RWPE2 (cell line): ENCODE data around the gene GPN2.

Experiments used
- ATAC-seq: fragments of 200-7000 bp; cut with Tn5 transposase; 3 replicates; pipeline ENCODE4 v1.9.1; 2021; ENCODE audit warnings: low read depth
- DNase-seq: peaks from one replicate; pipeline ENCODE4 v3.0.0-alpha.2; 2020; ENCODE audit warnings: low spot score
- H3K27ac ChIP-seq: fragments of 450-650 bp; 2 replicates; pipeline ENCODE4 v1.5.1; 2017; ENCODE audit warnings: mild to moderate bottlenecking; ENCODE audit not compliant: poor library complexity, severe bottlenecking
- H3K27me3 ChIP-seq: fragments of 250-450 bp; sonication (Bioruptor Pico); 2 replicates; pipeline ENCODE4 v1.5.1; 2021; ENCODE audit warnings: mild to moderate bottlenecking, moderate library complexity; ENCODE audit not compliant: insufficient read depth, poor library complexity, severe bottlenecking
- H3K36me3 ChIP-seq: fragments of 250-450 bp; sonication (Bioruptor Pico); 2 replicates; pipeline ENCODE4 v1.5.1; 2020; ENCODE audit warnings: low read depth, mild to moderate bottlenecking, moderate library complexity
- H3K4me1 ChIP-seq: fragments of 250-450 bp; sonication (Bioruptor Pico); 2 replicates; pipeline ENCODE4 v1.5.1; 2021; ENCODE audit warnings: mild to moderate bottlenecking, moderate library complexity; ENCODE audit not compliant: insufficient read depth, poor library complexity, severe bottlenecking
- H3K4me3 ChIP-seq: fragments of 250-450 bp; sonication (Bioruptor Pico); 2 replicates; pipeline ENCODE4 v1.5.1; 2021; ENCODE audit warnings: mild to moderate bottlenecking, moderate library complexity; ENCODE audit not compliant: severe bottlenecking
- H3K9me3 ChIP-seq: fragments of 250-450 bp; sonication (Bioruptor Pico); 2 replicates; pipeline ENCODE4 v1.5.1; 2021; ENCODE audit warnings: mild to moderate bottlenecking, moderate library complexity; ENCODE audit not compliant: severe bottlenecking
- CTCF ChIP-seq: fragments of 450-650 bp; IDR thresholded peaks from one replicate; pipeline ENCODE4 v1.5.1; 2017; ENCODE audit warnings: mild to moderate bottlenecking, moderate library complexity; ENCODE audit not compliant: poor library complexity, severe bottlenecking

The GPN2 gene

DNA sequence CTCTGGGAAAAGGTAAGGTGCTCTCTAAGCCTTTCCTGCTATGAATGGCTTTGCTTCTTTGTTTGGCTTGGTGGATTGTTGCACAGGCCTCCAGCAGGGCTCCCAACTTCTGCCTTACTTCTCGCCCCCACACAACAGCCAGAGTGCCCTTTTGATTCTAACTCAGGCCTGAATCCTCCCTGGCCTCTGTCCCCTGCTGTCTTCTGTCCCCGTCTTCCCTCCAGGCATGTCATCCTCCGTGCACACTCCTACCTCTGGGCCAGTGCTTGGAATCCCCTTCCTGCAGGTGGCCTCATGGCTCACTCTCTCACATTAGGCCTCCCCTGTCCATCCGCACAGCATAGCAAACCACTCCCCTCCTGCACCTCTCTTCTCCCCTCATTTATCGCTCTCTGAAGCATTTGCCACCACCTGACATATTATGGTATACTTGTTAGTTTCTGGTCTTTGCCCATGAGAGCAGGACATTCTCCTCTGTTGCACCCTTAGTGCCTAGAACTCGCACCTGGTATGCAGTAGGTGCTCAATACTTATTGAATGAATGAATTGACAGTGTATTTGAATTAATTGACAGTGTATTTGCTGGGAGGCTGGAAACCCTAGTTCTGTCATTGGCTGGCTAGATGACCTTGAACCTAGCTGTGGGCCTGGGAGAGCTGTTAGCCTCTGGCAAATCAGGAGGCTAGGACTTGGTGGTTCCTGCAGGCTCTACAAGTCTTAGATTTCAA lies 60.7 kb downstream of the GPN2 start:
- H3K9me3 ChIP-seq: no peaks in the 10 kb centered on the region
- H3K4me1 ChIP-seq: no peaks in the 10 kb centered on the region
- ATAC-seq: no peak
- no peak overlapping the region for H3K27ac ChIP-seq
- no peak for DNase-seq
- TF ChIP-seq CTCF: no peak
- H3K36me3 ChIP-seq: peaks cover 26% of the 10 kb centered on the region
- H3K27me3 ChIP-seq: no peaks in the 10 kb centered on the region
- no peak overlapping the region for H3K4me3 ChIP-seq

DNA sequence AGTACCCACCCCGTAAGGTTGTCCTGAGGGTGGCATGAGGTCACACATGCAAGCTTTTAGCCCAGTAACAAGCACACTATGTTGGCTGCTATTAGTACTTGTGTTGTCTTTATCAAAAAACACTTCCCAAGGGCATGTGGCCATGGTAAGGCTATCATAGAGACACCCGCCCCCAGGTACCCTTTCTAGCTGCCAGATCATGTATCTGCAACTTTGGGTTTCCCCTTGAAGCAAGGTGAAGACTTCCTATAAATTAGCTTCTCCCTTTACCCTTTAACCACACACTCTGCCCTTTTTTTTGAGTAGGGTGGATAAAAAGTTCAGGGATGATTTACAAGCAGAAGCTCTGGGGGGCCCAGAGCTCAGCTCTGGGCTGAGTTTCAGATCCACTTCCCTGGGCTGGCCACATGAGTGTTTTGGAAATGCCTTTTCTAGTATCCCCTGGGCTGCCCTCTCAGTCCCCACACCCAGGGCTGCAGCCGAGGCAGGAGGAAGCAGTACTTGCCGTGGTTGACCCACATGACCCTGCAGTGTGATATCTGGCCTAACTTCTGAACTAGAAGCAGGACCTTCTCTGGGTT lies 61.6 kb downstream of the GPN2 start:
- no peak overlapping the region for H3K27ac ChIP-seq
- ATAC-seq: no peak
- peaks cover 26% of the 10 kb centered on the region for H3K36me3 ChIP-seq
- no peaks in the 10 kb centered on the region for H3K4me1 ChIP-seq
- no peak for DNase-seq
- H3K9me3 ChIP-seq: no peaks in the 10 kb centered on the region
- TF ChIP-seq CTCF: no peak
- no peaks in the 10 kb centered on the region for H3K27me3 ChIP-seq
- H3K4me3 ChIP-seq: no peak overlapping the region

DNA sequence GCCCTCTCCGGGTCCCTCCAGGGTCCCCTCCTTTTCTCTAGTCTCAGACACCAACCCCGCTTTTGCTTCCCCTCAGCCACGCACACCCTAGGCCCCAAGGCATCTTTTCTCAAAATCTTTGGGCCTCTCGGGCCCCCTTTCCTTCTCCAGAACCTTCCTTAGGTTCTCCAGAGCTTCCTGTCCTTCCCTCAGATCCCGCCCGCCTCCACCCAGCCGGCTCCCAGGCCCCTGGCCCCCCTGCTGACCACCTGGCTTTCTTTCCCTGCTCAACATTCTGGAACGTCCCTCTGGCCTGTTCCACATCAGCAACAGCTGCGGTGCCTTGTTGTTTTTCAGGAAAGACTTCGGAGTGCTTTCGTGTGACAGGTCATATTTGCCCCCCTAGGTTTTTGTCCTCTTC lies 62.4 kb downstream of the GPN2 start:
- Histone ChIP-seq H3K4me1 (no peaks in the 10 kb centered on the region), H3K4me3 (peak overlapping the region; percentile 69), H3K27ac (no peak overlapping the region), H3K36me3 (peaks cover 20% of the 10 kb centered on the region), H3K9me3 (no peaks in the 10 kb centered on the region), H3K27me3 (no peaks in the 10 kb centered on the region)
- DNase-seq (no peak), ATAC-seq (no peak; the same call in 2 of the 3 replicates)
- TF ChIP-seq CTCF: no peak

DNA sequence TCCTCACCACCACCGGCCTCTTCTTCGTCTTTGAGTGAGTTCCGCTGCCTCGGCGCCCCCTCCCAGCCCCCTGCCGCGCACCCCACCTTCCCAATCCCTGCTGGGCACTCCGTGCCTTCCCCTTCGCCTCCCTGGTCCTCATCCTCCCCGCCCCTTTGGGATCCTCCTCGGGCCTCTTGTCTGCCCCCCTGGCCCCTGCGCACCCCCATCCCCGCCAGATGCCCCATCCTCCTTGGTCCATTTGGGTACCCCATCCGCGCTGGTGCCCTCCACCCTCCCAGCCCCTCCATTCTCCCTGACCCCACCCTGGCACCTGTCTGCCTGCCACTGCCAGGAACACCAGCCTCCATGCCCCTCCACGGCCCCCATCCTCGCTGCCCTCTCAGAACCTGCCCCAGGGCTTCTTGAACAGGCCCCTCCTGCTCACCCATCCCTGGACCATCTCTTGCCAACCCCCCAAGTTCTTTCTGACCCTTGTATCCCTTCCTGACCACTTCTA lies 62.9 kb downstream of the GPN2 start:
- no peak for DNase-seq
- no peak; the same call in 2 of the 3 replicates for ATAC-seq
- peak overlapping the region; percentile 69 for H3K4me3 ChIP-seq
- no peaks in the 10 kb centered on the region for H3K9me3 ChIP-seq
- H3K27me3 ChIP-seq: no peaks in the 10 kb centered on the region
- no peak for TF ChIP-seq CTCF
- H3K36me3 ChIP-seq: peaks cover 15% of the 10 kb centered on the region
- peak overlapping the region; percentile 35 for H3K27ac ChIP-seq
- no peaks in the 10 kb centered on the region for H3K4me1 ChIP-seq
